Astrocyte (in vitro differentiated cells and primary cell): ENCODE measurements around the gene RAPGEF4. TPM values are rescaled to one million over a fixed set of nuclear protein-coding genes. Genes with fewer than 3 reads are reported as not detected.

Experiments used
- DNase-seq: peaks from one replicate; pipeline ENCODE4 v3.0.0-alpha.2; 2010; ENCODE audit warnings: low read depth
- FAIRE-seq: peaks from 2 replicates; lab custom pipeline; 2011; peaks lifted over from hg19 to GRCh38; lab: Jason Lieb, UNC
- H2AFZ ChIP-seq: 2 replicates; pipeline ENCODE4 v1.6.0; 2012; ENCODE audit warnings: low read depth, low read length, inconsistent platforms
- H3K27ac ChIP-seq: 2 replicates; pipeline ENCODE4 v1.5.1; 2011; ENCODE audit warnings: low read depth, low read length, inconsistent platforms
- H3K27me3 ChIP-seq: 2 replicates; pipeline ENCODE4 v1.6.0; 2011; ENCODE audit warnings: low read length, inconsistent platforms; ENCODE audit not compliant: insufficient read depth
- H3K36me3 ChIP-seq: 2 replicates; pipeline ENCODE4 v1.5.1; 2011; ENCODE audit warnings: low read length, inconsistent platforms; ENCODE audit not compliant: insufficient read depth
- H3K4me1 ChIP-seq: 2 replicates; pipeline ENCODE4 v1.5.1; 2011; ENCODE audit warnings: low read length, inconsistent platforms; ENCODE audit not compliant: insufficient read depth
- H3K4me2 ChIP-seq: 2 replicates; pipeline ENCODE4 v1.6.0; 2012; ENCODE audit warnings: low read length, inconsistent platforms
- H3K4me3 ChIP-seq: 2 replicates; pipeline ENCODE4 v1.5.1; 2011; ENCODE audit warnings: low read depth, mild to moderate bottlenecking, low read length, inconsistent platforms; ENCODE audit not compliant: insufficient read depth
- H3K79me2 ChIP-seq: 2 replicates; pipeline ENCODE4 v1.6.0; 2012; ENCODE audit warnings: mild to moderate bottlenecking, low read length, inconsistent platforms; ENCODE audit not compliant: insufficient read depth
- H3K9ac ChIP-seq: 2 replicates; pipeline ENCODE4 v1.6.0; 2012; ENCODE audit warnings: mild to moderate bottlenecking, low read length, inconsistent platforms
- H3K9me3 ChIP-seq: 2 replicates; pipeline ENCODE4 v1.5.1; 2012; ENCODE audit warnings: low read depth, mild to moderate bottlenecking, low read length, inconsistent platforms; ENCODE audit not compliant: insufficient read depth
- H4K20me1 ChIP-seq: 2 replicates; pipeline ENCODE4 v1.6.0; 2012; ENCODE audit warnings: low read length, inconsistent platforms; ENCODE audit not compliant: insufficient read depth
- H3K27ac Mint-ChIP-seq: one replicate; pipeline ENCODE4 v1.8.0; 2021; ENCODE audit warnings: mild to moderate bottlenecking, mixed read lengths; ENCODE audit not compliant: unreplicated experiment
- H3K27me3 Mint-ChIP-seq: one replicate; pipeline ENCODE4 v1.8.0; 2021; ENCODE audit warnings: low read depth, mixed read lengths; ENCODE audit not compliant: unreplicated experiment
- H3K36me3 Mint-ChIP-seq: one replicate; pipeline ENCODE4 v1.8.0; 2021; ENCODE audit warnings: low read depth, mixed read lengths; ENCODE audit not compliant: unreplicated experiment
- H3K4me1 Mint-ChIP-seq: one replicate; pipeline ENCODE4 v1.8.0; 2021; ENCODE audit warnings: low read depth, mixed read lengths; ENCODE audit not compliant: unreplicated experiment
- H3K4me3 Mint-ChIP-seq: one replicate; pipeline ENCODE4 v1.8.0; 2021; ENCODE audit warnings: mild to moderate bottlenecking, moderate library complexity, mixed read lengths; ENCODE audit not compliant: unreplicated experiment
- H3K9me3 Mint-ChIP-seq: one replicate; pipeline ENCODE4 v1.8.0; 2021; ENCODE audit warnings: mild to moderate bottlenecking, mixed read lengths; ENCODE audit not compliant: unreplicated experiment
- CTCF ChIP-seq: IDR thresholded peaks from 2 replicates; pipeline ENCODE4 v1.5.1; 2011; ENCODE audit warnings: low read depth, mild to moderate bottlenecking, inconsistent platforms, low read length, moderate library complexity; ENCODE audit not compliant: insufficient read depth
- EZH2 ChIP-seq: IDR thresholded peaks from 2 replicates; pipeline ENCODE4 v1.6.1; 2012; ENCODE audit warnings: mild to moderate bottlenecking, low read length, inconsistent platforms; ENCODE audit not compliant: insufficient read depth
- total RNA-seq: library from RNA; stranded (reverse); gene quantifications from 2 replicates; pipeline ENCODE4 v1.2.1, GENCODE V29; 2021

Gene RAPGEF4
- total RNA-seq, 1 donor from 2014 or later, result 1.1 TPM

GRCh38 chr2:172774302-172774701, 38.7 kb downstream of the RAPGEF4 start:
- Mint-ChIP-seq H3K36me3 (no peaks in the 10 kb centered on the region), H3K9me3 (peaks cover 2% of the 10 kb centered on the region), H3K27me3 (no peaks in the 10 kb centered on the region), H3K27ac (no peak overlapping the region), H3K4me3 (no peak overlapping the region), H3K4me1 (peaks cover 4% of the 10 kb centered on the region)
- no peaks in the 10 kb centered on the region for H3K27me3 ChIP-seq
- no peak overlapping the region for H2AFZ ChIP-seq
- no peak overlapping the region for H3K9ac ChIP-seq
- TF ChIP-seq EZH2 (no peak), CTCF (no peak)
- FAIRE-seq, result no peak
- DNase-seq, result no peak
- no peaks in the 10 kb centered on the region for H3K79me2 ChIP-seq
- no peaks in the 10 kb centered on the region for H4K20me1 ChIP-seq
- H3K4me2 ChIP-seq, result no peak overlapping the region
- no peak overlapping the region for H3K4me3 ChIP-seq
- no peak overlapping the region for H3K27ac ChIP-seq
- no peaks in the 10 kb centered on the region for H3K36me3 ChIP-seq
- H3K4me1 ChIP-seq, result no peaks in the 10 kb centered on the region
- no peaks in the 10 kb centered on the region for H3K9me3 ChIP-seq

GRCh38 chr2:172775319-172775718, 39.7 kb downstream of the RAPGEF4 start:
- Mint-ChIP-seq H3K9me3 (peaks cover 3% of the 10 kb centered on the region), H3K27me3 (no peaks in the 10 kb centered on the region), H3K4me1 (peaks cover 4% of the 10 kb centered on the region), H3K27ac (no peak overlapping the region), H3K4me3 (no peak overlapping the region), H3K36me3 (no peaks in the 10 kb centered on the region)
- Histone ChIP-seq H4K20me1 (no peaks in the 10 kb centered on the region), H3K4me1 (no peaks in the 10 kb centered on the region), H3K27ac (no peak overlapping the region), H3K4me2 (no peak overlapping the region), H3K79me2 (no peaks in the 10 kb centered on the region), H3K36me3 (no peaks in the 10 kb centered on the region), H3K9ac (no peak overlapping the region), H3K9me3 (no peaks in the 10 kb centered on the region), H2AFZ (no peak overlapping the region), H3K27me3 (no peaks in the 10 kb centered on the region), H3K4me3 (no peak overlapping the region)
- TF ChIP-seq CTCF, result no peak
- TF ChIP-seq EZH2, result no peak
- DNase-seq (no peak), FAIRE-seq (no peak)

- peak; percentile 54 for DNase-seq
- no peak for TF ChIP-seq EZH2
- no peak for TF ChIP-seq CTCF
These were observed 41.8 kb downstream of the RAPGEF4 start for GRCh38 chr2:172777431-172777830.

More at GRCh38 chr2:172777431-172777830, 41.8 kb downstream of the RAPGEF4 start:
- H3K27ac ChIP-seq, result no peak overlapping the region
- H3K4me3 ChIP-seq, result no peak overlapping the region
- H3K27ac Mint-ChIP-seq, result no peak overlapping the region
- no peak overlapping the region for H3K4me3 Mint-ChIP-seq
- H4K20me1 ChIP-seq, result no peaks in the 10 kb centered on the region
- H3K4me1 Mint-ChIP-seq, result peaks cover 8% of the 10 kb centered on the region
- H3K4me2 ChIP-seq, result no peak overlapping the region
- no peaks in the 10 kb centered on the region for H3K36me3 Mint-ChIP-seq
- no peak for FAIRE-seq
- no peaks in the 10 kb centered on the region for H3K9me3 ChIP-seq
- H3K9ac ChIP-seq, result no peak overlapping the region
- no peaks in the 10 kb centered on the region for H3K27me3 ChIP-seq
- no peaks in the 10 kb centered on the region for H3K79me2 ChIP-seq
- peaks cover 3% of the 10 kb centered on the region for H3K9me3 Mint-ChIP-seq
- no peak overlapping the region for H2AFZ ChIP-seq
- H3K27me3 Mint-ChIP-seq, result no peaks in the 10 kb centered on the region
- no peaks in the 10 kb centered on the region for H3K36me3 ChIP-seq
- H3K4me1 ChIP-seq, result peaks cover 5% of the 10 kb centered on the region
